ENCODE measurements around the gene TPPP.

DNA sequence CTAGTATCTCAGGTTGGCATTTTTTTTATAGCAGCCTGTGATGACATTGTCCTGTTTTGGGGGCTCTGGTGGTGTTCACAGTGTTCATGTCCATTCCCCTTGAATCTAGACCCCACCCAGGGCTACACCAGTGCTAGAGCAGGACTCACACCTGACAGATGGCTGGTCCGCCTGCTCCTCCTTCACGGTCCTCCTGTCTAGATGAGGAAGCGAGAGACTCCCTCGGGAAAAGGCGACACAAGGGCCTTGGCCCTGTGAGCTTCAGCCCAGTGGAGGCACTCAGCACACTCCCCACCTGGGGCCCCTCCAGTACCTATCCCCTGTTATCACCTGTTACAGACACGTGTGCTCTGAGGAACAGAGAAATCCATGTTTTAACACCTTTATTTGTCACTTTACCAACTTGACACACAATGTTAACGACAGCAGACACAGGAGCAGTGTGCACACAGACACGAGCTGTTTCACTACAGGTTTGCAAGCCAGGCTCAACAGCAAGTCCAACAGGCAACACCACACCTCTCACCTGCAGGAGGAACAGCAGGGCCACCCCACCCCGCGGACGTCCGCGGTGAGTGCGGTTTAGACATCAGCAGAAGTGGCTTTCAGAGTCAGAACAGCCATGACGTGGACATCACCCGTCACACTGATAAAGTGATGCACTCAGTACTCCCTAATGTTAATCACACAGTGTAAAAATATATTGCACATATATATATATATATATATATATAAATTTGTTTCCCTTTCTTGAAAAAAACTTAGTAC lies 33.5 kb downstream of the TPPP start:
- TF ChIP-seq EP300 (IDR thresholded peaks at IDR 0.05; ENCODE audit: borderline replicate concordance) (no peak), RAD21 (IDR thresholded peaks at IDR 0.05; ENCODE audit: low read depth) (no peak)
- TF ChIP-seq, protein P1, sequence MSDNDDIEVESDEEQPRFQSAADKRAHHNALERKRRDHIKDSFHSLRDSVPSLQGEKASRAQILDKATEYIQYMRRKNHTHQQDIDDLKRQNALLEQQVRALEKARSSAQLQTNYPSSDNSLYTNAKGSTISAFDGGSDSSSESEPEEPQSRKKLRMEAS (IDR thresholded peaks at IDR 0.05), result no peak

Measured in Ishikawa (cell line).